GM19043 (cell line): ENCODE measurements around the gene SLC2A2.
"Not testable (repeated sequence)": the region's sequence is repeated elsewhere in the genome, so short reads cannot be mapped to it uniquely, and the experiment has no call there.

Source experiments
- ATAC-seq: cut with Tn5 transposase; IDR thresholded peaks from one replicate; pipeline ENCODE4 v1.9.1; 2021; ENCODE audit warnings: low read depth; ENCODE audit not compliant: unreplicated experiment

The SLC2A2 gene

GRCh38 chr3:170991664-170992063 lies 34.9 kb downstream of the SLC2A2 start:
- no peak for ATAC-seq

GRCh38 chr3:170989100-170989648 lies 37.3 kb downstream of the SLC2A2 start:
- ATAC-seq = no peak

GRCh38 chr3:170988378-170988777 lies 38.1 kb downstream of the SLC2A2 start:
- ATAC-seq = no peak

GRCh38 chr3:170985304-170985703 lies 41.2 kb downstream of the SLC2A2 start:
- ATAC-seq = no peak

GRCh38 chr3:170982733-170983132 lies 43.8 kb downstream of the SLC2A2 start:
- ATAC-seq = peak; percentile 99

GRCh38 chr3:170980399-170980798 lies 46.1 kb downstream of the SLC2A2 start:
- no peak for ATAC-seq

GRCh38 chr3:170977949-170978745 lies 48.4 kb downstream of the SLC2A2 start:
- ATAC-seq = no peak

GRCh38 chr3:170976190-170976519 lies 50.4 kb downstream of the SLC2A2 start:
- no peak for ATAC-seq

GRCh38 chr3:170975283-170976189 lies 51.0 kb downstream of the SLC2A2 start:
- ATAC-seq = no peak

GRCh38 chr3:170974872-170975271 lies 51.6 kb downstream of the SLC2A2 start:
- no peak for ATAC-seq

- not testable (repeated sequence) for ATAC-seq
Observed at GRCh38 chr3:170972917-170973316, 53.6 kb downstream of the SLC2A2 start.

- ATAC-seq = no peak
Observed at GRCh38 chr3:170967126-170967525, 59.4 kb downstream of the SLC2A2 start.

- no peak for ATAC-seq
Observed at GRCh38 chr3:170966495-170966894, 60.0 kb downstream of the SLC2A2 start.

GRCh38 chr3:170962411-170962810 lies 64.1 kb downstream of the SLC2A2 start:
- no peak for ATAC-seq

GRCh38 chr3:170961616-170962400 lies 64.7 kb downstream of the SLC2A2 start:
- no peak for ATAC-seq

- no peak for ATAC-seq
Observed at GRCh38 chr3:170959457-170959856, 67.1 kb downstream of the SLC2A2 start.

GRCh38 chr3:170956647-170957046 lies 69.9 kb downstream of the SLC2A2 start:
- no peak for ATAC-seq

GRCh38 chr3:170953736-170954135 lies 72.8 kb downstream of the SLC2A2 start:
- no peak for ATAC-seq

- no peak for ATAC-seq
Observed at GRCh38 chr3:170953229-170953628, 73.3 kb downstream of the SLC2A2 start.

GRCh38 chr3:170949211-170949610 lies 77.3 kb downstream of the SLC2A2 start:
- ATAC-seq = no peak
